COR-L47 (cell line): ENCODE results near the gene CSTF2T.

ENCODE experiments used
- DNase-seq: peaks from one replicate; lab custom pipeline; 2025; lab: John Stamatoyannopoulos, UW

The CSTF2T gene

DNA sequence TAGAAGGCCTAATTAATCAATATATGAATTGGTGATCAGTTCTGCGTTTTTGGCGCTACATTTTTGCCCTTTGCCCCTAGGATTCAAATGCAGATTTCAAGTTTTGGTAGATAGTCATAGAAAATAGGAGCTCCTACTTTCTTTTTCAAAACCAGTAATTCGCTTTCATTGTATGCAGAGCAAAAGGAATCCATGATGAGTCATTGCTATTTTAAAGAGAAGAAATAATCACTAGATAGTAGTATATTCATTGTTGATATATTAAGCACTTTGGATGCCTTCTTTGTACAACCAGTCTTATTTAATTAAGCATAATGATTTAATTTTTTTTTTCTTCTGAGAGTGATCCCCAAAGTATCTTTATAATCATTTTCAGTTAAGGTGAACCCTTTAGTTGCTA lies 50.3 kb downstream of the CSTF2T start:
- DNase-seq, result no peak
